ENCODE results near the gene ELOVL4. TPM values are rescaled to one million over a fixed set of nuclear protein-coding genes. Genes with fewer than 3 reads are reported as not detected.

ELOVL4 gene
- total RNA-seq, 1 experiment from 2014 or later = 8.5 TPM

- TF ChIP-seq ZBTB43 (CRISPR knock-in tag; IDR thresholded peaks at IDR 0.05) = no peak
- TF ChIP-seq, protein P1, sequence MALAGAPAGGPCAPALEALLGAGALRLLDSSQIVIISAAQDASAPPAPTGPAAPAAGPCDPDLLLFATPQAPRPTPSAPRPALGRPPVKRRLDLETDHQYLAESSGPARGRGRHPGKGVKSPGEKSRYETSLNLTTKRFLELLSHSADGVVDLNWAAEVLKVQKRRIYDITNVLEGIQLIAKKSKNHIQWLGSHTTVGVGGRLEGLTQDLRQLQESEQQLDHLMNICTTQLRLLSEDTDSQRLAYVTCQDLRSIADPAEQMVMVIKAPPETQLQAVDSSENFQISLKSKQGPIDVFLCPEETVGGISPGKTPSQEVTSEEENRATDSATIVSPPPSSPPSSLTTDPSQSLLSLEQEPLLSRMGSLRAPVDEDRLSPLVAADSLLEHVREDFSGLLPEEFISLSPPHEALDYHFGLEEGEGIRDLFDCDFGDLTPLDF (CRISPR knock-in tag; IDR thresholded peaks at IDR 0.05) = no peak
- no peak for TF ChIP-seq E2F5 (CRISPR knock-in tag; IDR thresholded peaks at IDR 0.05)
- TF ChIP-seq GABPB1 (CRISPR knock-in tag; IDR thresholded peaks at IDR 0.05) = no peak
- no peak for TF ChIP-seq CDX4 (CRISPR knock-in tag; IDR thresholded peaks at IDR 0.05; ENCODE audit: borderline replicate concordance)
- no peak for TF ChIP-seq SOX15 (CRISPR knock-in tag; IDR thresholded peaks at IDR 0.05)
- TF ChIP-seq RELA (CRISPR knock-in tag; IDR thresholded peaks at IDR 0.05; ENCODE audit: borderline replicate concordance) = no peak
- TF ChIP-seq JAZF1 (CRISPR knock-in tag; IDR thresholded peaks at IDR 0.05) = no peak
These were observed 46.6 kb upstream of the ELOVL4 start (continued) for GRCh38 chr6:79993911-79994309.

DNA sequence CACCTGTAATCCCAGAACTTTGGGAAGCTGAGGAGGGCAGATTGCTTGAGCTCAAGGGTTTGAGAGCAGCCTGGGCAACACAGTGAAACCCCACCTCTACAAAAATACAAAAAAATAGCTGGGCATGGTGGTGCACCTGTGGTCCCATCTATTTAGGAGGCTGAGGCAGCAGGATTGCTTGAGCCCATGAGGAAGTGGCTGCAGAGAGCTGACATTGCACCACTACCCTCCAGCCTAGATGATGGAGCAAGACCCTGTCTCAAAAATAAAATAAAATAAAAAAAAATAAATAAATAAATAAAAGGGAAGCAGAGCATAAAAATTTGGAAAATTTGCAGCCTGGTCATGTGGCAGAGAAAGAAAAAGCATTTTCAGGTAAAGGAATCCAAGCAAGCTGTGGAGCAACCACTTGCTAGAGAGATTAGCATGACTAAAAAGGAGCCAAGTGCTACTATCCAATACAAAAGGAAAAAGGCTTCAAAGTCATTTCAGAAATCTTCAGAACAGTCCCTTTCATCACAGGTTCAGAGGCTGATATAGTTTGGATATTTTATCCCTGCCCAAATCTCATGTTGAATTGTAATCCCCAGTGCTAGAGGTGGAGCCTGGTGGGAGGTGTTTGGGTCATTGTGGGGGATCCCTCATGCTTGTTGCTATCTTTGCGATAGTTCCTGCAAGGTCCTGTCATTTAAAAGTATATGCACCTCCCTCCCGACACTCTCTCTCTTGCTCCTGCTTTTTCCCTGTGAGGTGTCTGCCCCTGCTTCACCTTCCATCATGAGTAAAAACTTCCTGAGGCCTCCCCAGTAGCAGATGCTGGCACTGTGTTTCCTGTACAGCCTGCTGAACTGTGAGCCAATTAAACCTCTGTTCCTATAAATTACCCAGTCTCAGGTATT, 45.9 kb upstream of the ELOVL4 start:
- no peak for DNase-seq (ENCODE audit: low spot score)
- Mint-ChIP-seq H3K4me3 (peak overlapping the region; percentile 26; the same call in 1 of the 2 replicates), H3K9me3 (peaks cover 16% of the 10 kb centered on the region), H3K27ac (peak overlapping the region; percentile 74), H3K36me3 (peaks cover 15% of the 10 kb centered on the region), H3K27me3 (ENCODE audit: low read depth) (no peaks in the 10 kb centered on the region; the same call in 1 of the 2 replicates), H3K4me1 (peaks cover 27% of the 10 kb centered on the region)
- ChIA-PET POLR2A (no interaction called here), CTCF (interaction anchor here (0.8 to 1.7 kb wide), 3 partner anchors 44 to 124 kb away, joined by 3 to 5 read pairs (median 4); no protein-coding TSS in a partner anchor)
- ATAC-seq = peak; percentile 79
- TF ChIP-seq ZNF121 (CRISPR knock-in tag; IDR thresholded peaks at IDR 0.05) = no peak
- no peak for TF ChIP-seq ZNF232 (CRISPR knock-in tag; IDR thresholded peaks at IDR 0.05)
- TF ChIP-seq ZNF396 (CRISPR knock-in tag; IDR thresholded peaks at IDR 0.05; ENCODE audit: borderline replicate concordance) = no peak
- TF ChIP-seq ATF6 (CRISPR knock-in tag; IDR thresholded peaks at IDR 0.05) = no peak
- no peak for TF ChIP-seq GRHL2 (CRISPR knock-in tag; IDR thresholded peaks at IDR 0.05; ENCODE audit: insufficient replicate concordance, severe bottlenecking)
- TF ChIP-seq ZMAT4 (CRISPR knock-in tag; IDR thresholded peaks at IDR 0.05) = no peak
- no peak for TF ChIP-seq TEAD4 (CRISPR knock-in tag; IDR thresholded peaks at IDR 0.05)
- TF ChIP-seq, protein P2, sequence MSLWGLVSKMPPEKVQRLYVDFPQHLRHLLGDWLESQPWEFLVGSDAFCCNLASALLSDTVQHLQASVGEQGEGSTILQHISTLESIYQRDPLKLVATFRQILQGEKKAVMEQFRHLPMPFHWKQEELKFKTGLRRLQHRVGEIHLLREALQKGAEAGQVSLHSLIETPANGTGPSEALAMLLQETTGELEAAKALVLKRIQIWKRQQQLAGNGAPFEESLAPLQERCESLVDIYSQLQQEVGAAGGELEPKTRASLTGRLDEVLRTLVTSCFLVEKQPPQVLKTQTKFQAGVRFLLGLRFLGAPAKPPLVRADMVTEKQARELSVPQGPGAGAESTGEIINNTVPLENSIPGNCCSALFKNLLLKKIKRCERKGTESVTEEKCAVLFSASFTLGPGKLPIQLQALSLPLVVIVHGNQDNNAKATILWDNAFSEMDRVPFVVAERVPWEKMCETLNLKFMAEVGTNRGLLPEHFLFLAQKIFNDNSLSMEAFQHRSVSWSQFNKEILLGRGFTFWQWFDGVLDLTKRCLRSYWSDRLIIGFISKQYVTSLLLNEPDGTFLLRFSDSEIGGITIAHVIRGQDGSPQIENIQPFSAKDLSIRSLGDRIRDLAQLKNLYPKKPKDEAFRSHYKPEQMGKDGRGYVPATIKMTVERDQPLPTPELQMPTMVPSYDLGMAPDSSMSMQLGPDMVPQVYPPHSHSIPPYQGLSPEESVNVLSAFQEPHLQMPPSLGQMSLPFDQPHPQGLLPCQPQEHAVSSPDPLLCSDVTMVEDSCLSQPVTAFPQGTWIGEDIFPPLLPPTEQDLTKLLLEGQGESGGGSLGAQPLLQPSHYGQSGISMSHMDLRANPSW (CRISPR knock-in tag; conservative IDR thresholded peaks at IDR 0.05; ENCODE audit: low read depth) = no peak
- no peak for TF ChIP-seq TCF7 (CRISPR knock-in tag; IDR thresholded peaks at IDR 0.05; ENCODE audit: low read depth)
- TF ChIP-seq SOX15 (CRISPR knock-in tag; IDR thresholded peaks at IDR 0.05) = no peak
- TF ChIP-seq ZNF219 (CRISPR knock-in tag; IDR thresholded peaks at IDR 0.05; ENCODE audit: borderline replicate concordance) = no peak
- TF ChIP-seq, protein P3, sequence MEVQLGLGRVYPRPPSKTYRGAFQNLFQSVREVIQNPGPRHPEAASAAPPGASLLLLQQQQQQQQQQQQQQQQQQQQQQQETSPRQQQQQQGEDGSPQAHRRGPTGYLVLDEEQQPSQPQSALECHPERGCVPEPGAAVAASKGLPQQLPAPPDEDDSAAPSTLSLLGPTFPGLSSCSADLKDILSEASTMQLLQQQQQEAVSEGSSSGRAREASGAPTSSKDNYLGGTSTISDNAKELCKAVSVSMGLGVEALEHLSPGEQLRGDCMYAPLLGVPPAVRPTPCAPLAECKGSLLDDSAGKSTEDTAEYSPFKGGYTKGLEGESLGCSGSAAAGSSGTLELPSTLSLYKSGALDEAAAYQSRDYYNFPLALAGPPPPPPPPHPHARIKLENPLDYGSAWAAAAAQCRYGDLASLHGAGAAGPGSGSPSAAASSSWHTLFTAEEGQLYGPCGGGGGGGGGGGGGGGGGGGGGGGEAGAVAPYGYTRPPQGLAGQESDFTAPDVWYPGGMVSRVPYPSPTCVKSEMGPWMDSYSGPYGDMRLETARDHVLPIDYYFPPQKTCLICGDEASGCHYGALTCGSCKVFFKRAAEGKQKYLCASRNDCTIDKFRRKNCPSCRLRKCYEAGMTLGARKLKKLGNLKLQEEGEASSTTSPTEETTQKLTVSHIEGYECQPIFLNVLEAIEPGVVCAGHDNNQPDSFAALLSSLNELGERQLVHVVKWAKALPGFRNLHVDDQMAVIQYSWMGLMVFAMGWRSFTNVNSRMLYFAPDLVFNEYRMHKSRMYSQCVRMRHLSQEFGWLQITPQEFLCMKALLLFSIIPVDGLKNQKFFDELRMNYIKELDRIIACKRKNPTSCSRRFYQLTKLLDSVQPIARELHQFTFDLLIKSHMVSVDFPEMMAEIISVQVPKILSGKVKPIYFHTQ (CRISPR knock-in tag; IDR thresholded peaks at IDR 0.05) = no peak

Data from WTC11 (cell line).